NOMO-1 (cell line): ENCODE results near the gene ENDOD1.

Experiments used
- DNase-seq, 2 experiments: peaks; one replicate each; lab custom pipeline; 2025; ENCODE audit not compliant: unreplicated experiment in 2 of 2; lab: John Stamatoyannopoulos, UW

Gene ENDOD1

GRCh38 chr11:95074792-95075563 is 14.7 kb upstream of the ENDOD1 start:
- no peak for DNase-seq

GRCh38 chr11:95076416-95076815 is 13.2 kb upstream of the ENDOD1 start:
- DNase-seq: peak; percentile 72 to 84

- DNase-seq: no peak
Observed at GRCh38 chr11:95076981-95077380, 12.7 kb upstream of the ENDOD1 start.

GRCh38 chr11:95078526-95078925 is 11.1 kb upstream of the ENDOD1 start:
- DNase-seq: no peak

- no peak for DNase-seq
Observed at GRCh38 chr11:95081010-95081409, 8.6 kb upstream of the ENDOD1 start.

- DNase-seq: no peak
Observed at GRCh38 chr11:95081412-95081811, 8.2 kb upstream of the ENDOD1 start.

- DNase-seq: no peak
Observed at GRCh38 chr11:95082576-95083001, 7.1 kb upstream of the ENDOD1 start.

- DNase-seq: no peak
Observed at GRCh38 chr11:95084509-95084908, 5.1 kb upstream of the ENDOD1 start.

GRCh38 chr11:95085117-95085816 is 4.4 kb upstream of the ENDOD1 start:
- DNase-seq: peak in 1 of 2 experiments; percentile 25

GRCh38 chr11:95086151-95086550 is 3.5 kb upstream of the ENDOD1 start:
- no peak for DNase-seq

GRCh38 chr11:95086836-95087570 is 2.6 kb upstream of the ENDOD1 start:
- DNase-seq: no peak

- peak; percentile 72 to 73 for DNase-seq
Observed at GRCh38 chr11:95088946-95089619, 563 bp upstream of the ENDOD1 start.

- DNase-seq: no peak
Observed at GRCh38 chr11:95091663-95092180, 2.1 kb downstream of the ENDOD1 start.

- peak in 1 of 2 experiments; percentile 26 for DNase-seq
Observed at GRCh38 chr11:95092549-95093324, 3.1 kb downstream of the ENDOD1 start.

- no peak for DNase-seq
Observed at GRCh38 chr11:95093548-95093947, 3.9 kb downstream of the ENDOD1 start.

- DNase-seq: peak; percentile 14 to 79
Observed at GRCh38 chr11:95095858-95096587, 6.4 kb downstream of the ENDOD1 start.

GRCh38 chr11:95097209-95097608 is 7.6 kb downstream of the ENDOD1 start:
- no peak for DNase-seq

GRCh38 chr11:95098826-95099225 is 9.2 kb downstream of the ENDOD1 start:
- no peak for DNase-seq

- DNase-seq: no peak
Observed at GRCh38 chr11:95100191-95100648, 10.6 kb downstream of the ENDOD1 start.
